HG02973 (cell line): ENCODE data around the gene PBXIP1.

Experiments
- ATAC-seq: cut with Tn5 transposase; IDR thresholded peaks from one replicate; pipeline ENCODE4 v1.9.1; 2021; ENCODE audit warnings: moderate library complexity; ENCODE audit not compliant: unreplicated experiment

The PBXIP1 gene

DNA sequence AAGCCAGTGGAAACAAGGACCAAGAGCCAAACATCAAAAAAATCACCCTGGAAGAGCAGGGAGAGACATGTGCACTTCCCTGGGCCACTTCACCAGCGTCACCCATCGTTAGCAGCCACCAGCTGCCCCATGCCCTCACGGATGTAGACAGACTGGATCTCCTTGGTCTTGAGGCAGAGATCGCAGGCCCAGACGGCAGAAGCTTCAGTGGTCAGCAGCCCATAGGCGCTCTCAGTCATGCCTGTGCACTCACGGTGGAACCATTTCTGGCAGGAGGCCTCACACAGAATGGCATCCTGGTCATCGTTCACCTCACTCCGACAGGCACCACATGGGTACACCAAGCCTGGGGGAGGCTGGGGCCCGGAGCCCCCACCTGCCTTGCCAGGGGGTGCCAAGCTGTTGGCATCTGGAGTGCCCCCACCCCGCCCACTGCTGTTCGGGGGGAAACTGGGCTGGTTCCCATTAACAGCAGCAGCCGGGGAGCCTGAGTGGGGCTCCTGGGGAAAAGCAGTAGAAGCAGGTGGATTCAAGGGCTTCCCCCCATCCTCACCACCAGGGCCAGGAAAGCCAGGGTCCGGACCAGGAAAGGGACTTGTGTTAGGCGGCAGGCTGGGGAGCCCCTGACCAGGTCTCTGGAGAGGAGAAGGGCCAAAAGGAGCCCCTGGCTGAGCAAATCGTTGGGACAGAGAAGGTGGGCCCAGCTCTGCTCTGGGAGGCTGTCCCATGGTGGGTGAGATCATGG lies 3.0 kb upstream of the PBXIP1 start:
- ATAC-seq: no peak

DNA sequence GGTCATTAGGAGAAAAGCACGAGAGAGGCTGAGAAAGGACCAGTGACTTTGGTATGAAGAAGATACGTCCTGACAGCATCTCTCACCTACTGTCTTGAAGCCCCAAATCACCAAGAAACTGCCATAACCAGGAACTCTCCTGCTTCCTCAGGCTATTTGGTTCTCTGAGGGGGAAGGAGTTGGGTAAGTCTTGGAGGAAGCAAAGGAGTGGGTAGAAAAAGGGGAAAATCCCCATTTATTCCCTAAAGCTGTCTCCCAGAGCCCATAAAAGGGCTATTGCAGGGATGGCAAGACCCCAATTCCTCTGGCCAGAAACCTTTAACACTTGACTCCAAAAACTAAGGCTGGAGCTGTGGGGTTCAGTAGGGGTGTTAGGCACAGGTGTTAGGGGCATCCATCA lies 2.1 kb upstream of the PBXIP1 start:
- no peak for ATAC-seq

DNA sequence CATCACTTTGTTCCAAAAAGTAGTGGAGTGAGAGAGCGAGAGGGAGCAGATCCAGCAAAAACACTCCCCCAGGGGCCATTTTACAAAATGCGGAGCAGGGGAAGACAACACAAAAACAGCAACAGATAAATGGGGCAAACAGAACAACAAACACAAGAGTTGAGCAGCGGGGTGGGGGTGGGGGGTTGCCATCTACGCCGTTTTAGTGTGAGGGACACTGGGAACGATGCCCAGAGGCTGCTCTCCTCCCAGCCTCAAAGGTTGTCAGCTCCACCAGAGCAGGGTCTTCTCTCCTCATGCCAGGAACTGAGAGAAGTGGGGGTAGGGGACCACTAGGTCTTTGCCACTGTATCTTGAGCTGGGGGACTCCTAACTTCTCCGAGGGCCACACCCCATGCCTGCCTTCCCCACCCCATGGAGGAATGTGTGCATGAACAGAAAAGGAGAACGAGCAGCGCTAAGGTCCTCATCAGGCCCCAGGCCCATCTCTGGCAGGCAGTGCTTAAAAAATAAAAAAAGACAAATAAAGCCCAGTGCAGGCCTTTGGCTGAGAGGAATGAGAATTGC lies 1.3 kb upstream of the PBXIP1 start:
- ATAC-seq: no peak

DNA sequence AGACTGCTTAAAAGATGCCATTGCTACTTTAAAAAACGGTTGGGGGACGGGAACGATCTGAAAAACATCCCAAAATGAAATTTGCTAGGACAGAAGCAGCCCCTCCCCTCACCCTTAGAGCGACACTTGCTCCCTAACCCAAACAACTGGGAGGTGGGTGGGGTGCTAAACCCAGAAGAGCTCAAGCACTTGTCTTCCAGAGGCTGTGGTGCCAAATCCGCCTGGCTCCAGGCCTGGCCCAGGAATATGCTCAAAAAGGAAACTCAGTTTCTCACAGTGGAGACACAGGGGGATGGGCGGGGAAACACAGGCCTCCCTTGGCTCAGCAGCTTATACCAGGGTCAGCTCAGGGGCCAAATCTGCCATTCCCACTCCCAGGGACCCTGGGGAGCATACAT lies 644 bp upstream of the PBXIP1 start:
- no peak for ATAC-seq

DNA sequence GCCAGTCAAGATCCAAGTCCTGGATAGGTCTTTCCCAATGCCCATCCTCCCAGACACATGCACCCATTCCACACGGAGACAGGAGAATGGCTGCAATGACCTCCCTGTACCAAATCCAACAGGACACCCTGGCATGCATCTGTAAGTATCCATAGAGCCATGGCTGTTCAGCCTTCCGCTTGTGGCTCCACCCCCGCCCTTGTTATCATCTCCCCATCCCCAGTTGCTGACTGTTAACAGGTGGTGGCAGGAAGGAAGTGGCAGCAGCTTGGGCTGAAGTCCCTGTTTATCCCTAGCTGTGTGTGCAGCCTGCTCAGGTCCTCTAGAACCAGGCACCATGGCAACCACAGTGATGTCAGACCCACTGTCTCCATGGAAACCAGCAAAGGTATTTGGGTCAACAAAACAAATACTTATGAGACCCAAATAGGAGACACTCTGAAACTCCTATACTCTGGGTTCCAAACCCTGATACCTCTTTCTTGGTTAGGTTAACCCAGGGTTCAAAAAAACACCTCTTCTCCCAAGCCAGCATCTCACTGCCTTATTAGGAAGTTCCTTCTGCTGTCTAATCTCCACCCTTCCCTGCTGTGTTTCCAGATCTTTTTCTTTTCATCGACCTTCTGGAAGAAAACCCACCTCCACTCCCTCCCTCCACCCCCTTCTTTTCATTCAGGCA lies 721 bp downstream of the PBXIP1 start:
- peak; percentile 64 for ATAC-seq

DNA sequence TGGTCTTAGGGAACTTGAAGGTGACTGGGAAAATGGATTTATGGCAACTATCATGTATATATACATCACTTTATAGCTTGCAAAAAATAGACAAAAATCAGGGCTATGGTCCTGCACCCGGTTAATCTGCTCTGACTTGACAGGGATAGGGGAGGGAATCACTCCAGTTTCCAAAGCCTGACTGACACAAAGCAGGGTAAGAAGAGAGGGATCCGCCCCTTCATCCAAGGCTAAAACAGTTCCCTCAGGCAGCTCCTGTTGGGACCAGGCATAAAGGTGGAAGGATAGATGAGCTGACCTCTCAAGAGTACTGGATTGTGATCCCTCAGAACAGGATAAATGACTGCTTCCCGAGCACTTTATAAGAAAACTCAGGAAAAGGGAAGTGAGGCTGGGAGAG lies 1.4 kb downstream of the PBXIP1 start:
- ATAC-seq: no peak

DNA sequence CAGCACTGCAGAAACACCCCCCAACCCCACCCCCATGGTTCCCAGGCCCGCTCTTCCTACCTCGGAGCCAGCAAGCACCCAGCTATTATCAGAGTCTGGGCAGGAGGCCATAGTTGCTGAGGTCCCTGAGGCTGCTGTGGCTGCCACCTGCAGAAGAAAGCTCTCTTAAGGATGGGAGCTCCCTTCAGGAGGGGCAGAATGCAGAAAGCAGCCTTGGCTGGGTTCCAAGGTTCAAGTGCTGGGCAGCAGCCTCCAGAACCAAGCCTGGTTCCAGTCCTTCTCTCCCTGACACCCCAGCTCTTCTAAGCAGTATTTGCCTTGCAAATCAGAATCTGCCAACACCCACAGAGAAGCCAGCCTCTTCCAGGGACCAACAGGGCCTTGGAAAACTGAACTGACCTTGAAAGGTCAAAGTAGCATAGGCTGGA lies 2.3 kb downstream of the PBXIP1 start:
- ATAC-seq: no peak

DNA sequence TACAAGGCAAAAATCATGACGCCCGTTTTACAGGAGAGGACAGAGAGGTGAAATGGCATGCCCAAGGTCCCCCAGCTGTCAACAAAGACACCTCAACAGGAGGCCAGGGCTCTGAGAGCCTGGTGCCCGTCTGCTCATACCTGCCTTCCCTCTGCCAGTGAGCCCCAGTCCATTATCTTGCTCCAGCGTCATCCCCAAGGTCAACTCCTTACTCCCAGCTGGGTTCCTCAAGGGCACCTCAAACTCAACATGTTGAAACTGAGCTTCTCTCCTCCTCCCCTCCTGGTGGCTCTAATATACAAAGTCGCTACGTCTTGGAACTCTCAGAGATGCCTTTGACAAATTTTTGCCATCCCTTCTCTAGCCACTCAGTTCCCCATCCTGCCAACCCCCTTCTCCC lies 3.2 kb downstream of the PBXIP1 start:
- no peak for ATAC-seq

DNA sequence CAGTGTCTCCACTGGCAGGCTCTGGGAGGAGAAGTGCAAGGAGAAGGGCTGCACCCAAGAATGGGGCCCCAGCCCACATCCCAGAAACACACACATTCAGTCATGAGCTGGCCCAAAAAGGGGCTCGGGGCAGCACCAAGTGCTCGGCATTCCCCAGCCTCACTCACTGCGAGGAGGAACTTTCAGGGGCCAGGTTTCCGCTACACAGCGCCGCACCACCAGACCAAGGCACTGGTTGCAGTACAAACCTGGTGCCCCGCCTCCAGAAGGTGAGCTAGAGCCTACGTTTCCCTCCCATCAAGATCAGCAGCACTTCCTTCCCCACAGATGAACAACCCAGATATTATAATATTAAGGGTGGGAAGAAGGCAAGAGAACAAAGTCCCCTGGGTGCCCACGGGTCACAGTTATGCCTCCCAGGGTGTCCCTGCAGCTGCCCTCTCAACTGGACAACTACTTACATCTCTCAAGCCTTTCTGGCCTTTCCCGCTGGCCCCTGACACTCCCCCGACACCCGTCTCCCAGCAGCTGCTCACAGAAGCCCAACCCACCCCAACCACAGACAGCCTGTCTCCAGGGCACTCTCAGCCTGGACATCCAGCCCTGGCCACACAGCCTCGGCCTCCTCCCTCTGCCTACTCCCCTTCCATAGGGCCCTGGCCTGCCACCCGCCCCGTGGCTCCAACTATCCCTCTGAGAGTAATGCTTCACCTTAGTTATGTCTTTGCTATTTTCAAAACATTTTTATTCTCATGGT lies 3.8 kb downstream of the PBXIP1 start:
- no peak for ATAC-seq

DNA sequence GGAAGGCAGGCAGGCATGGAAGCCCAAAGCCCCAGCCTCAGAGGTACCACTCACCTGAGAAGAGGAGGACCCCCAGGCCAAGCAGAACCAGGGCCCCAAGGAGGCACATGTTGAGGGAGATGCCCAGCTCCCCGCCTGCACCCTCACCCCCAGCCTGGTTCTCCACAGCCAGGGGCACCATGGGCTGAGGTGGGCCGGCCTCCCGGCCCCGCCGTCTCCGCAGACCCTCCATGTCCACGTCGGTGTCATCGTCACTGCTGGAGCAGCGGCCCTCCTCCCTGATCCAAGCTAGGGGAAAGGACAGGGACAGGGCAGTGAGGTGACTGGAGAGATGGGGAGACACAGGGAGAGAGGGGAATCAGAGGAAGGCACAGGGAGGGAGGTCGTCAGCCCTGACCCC lies 7.8 kb downstream of the PBXIP1 start:
- no peak for ATAC-seq

DNA sequence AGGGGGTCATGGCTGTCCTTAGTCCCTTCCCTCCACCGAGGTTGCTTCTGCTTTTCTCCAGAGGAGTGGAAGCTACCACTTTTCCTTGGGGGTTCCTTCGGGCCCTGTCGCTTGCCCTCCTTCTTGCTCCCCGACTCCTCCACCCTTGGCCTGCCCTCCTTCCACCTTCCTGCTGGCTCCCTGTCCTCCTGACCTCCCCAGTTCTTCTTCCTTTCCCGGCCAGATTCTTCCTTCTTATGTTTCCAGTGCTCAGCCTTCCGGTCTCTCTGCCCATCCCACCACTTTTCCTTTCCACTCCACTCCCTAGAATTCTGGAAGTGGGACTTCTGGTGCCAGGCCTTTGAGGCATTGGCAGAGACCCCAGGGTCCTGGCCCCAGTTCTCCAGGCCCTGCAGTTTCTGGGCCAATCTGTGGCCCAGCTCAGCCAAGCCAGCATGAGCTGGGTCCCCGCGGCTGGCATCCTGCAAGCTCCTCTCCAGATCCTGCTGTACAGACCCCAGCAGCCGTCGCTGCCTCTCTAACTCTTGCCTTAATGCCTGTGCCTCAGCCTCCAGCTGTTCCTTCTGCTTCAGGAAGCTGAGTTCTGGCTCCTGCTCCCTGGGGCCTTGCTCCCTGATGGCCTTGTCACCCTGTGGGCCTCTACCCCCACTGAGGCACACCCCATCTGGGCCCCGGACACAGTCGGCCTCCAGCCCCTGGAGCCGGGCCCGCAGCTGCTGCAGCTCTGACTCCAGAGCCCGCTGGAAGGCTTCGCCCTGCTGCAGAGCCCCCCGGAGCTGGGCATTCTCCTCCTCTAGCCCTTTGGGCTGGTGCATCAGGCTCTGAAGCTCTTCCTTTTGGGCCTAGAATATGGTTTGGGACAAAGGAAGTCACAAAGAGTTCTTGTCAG lies 9.7 kb downstream of the PBXIP1 start:
- ATAC-seq: no peak

DNA sequence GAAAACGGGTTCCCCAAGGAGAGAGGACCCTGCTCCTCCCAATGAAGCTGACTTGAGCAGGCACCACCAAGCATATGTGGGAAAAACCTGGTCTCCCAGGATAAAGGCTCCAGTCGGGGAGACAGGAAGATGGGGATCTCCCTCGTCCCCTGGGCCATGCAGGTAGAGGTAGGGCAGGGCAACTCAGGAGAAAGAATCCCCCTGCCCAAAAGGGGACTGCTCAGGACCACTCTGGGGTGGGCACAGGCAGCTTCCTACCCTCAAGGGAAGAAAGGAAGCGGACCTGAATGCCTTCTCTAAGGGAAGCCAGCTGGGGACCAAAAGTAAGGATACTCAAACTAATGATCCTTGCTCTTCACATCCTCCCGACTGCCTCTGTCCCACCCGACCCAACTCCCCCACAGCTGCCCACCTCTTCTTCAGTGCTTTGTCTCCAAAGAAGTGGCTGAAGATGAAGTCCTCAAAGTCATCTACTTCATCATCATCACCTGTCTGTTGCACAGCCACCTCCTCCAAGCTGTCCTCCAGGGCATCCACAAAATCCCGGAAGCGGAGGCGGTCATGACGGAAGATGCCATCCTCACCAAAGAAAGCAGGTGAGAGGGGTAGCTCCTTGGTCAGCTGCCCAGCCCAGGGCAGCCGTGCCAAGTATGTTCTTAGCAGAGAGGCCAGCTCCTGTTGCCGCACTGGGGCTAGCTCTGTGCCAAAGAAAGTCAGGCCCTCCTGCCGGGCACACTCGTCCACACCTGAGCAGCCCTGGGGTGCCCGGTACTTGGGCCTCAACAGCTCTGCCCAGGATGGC lies 10.5 kb downstream of the PBXIP1 start:
- no peak for ATAC-seq

DNA sequence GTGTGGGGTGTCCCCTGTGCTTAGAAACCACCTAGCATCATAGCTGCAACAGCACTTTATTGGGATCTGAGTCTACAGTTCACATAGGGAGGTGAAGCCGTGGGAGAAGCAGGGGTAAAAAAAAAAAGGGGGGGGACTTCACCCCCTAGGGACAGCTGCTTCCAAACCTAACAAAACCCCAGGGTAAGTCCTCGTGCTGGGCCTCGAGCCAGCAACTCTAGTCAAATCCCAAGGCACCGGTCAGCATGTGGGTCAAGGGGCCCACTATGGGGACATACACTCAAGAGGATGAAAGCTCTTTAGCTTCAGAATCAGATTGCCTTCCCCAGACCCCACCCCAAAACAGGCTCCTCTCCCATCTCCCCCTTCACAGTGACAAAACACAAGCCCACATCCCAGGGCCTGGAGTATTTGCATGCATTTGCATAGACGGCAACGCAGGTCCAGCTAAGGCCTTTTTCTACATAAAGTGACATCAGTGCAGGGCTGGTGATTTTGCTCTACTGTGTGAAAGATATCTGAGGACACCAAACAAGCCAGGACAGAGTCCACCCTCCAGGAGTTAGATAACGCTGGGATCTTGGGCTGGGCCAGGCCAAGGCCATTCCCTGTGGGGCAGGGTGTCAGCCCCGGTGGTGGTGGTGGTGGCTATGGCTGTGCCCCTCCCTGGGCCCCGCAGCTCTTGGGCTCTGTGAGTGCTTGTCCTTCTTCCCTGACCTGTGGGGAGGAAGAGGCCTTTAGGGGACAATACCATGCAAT lies 11.3 kb downstream of the PBXIP1 start:
- no peak for ATAC-seq

DNA sequence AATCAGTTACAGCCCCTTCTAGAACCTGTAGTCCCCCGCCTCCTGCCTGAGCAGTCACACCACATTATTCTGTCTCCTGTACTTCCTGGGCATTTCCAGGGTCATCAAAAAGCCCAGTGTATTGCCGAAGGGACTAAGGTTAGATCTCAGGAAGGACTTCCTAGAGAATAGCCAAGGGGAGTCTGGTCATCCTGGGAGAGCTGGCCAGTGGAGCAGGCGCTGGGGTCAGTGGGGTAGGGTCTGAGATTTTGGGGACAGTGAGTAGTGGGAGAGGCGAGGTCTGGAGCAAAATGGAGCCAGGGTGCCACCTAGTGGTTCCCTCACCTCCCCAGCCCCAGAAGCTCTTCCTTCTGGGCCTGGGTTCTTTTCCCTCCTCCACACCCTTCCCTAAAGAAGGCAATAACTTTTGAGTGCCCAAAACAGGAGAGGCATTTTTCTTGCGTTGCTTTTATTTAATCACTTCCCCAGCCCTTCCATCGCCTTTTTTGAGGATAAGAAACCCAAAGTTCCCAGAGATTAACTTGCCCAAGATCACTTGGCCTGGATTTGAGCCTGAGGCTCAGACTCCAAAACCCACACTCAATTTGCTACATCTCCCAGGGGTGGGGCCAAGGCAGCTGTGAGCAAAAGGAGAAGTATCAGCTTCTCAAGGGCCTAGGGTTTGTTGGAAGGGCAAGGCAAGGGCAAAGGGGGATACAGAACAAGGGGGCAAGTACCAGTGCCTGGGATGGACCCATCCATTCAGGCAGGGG lies 12.1 kb downstream of the PBXIP1 start:
- ATAC-seq: no peak

DNA sequence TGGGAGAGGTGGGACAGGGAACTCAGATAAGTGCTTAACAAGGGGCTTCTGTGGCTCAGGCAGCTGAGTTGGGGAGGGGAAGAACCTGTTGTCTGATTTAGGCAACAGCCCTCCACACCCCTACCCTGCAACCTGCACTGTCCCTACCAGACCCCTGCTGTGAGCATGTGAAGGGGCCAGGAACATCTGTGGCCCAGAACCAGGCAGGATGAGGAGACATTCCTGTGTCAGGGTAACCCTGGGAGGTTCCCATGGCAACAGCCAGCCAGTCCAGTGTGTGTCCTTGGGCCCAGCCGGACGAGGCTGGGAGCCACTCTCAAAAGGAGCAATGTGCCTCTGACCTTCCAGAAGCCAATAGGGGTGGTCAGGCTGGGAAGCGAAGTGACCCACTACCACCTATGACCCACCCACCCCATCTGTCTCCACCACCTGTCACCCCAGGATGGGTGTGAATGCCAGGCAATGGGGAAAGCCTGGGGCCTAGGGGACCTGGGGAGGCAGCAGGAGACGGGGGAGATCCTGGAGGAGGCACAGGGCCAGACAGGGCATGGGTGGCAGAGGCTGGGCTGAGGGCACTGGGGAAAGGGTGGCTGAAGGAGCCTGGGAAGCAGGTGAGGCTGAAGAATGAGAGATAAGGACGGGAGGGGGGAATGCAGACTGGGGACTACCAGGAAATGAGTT lies 14.4 kb downstream of the PBXIP1 start:
- no peak for ATAC-seq

DNA sequence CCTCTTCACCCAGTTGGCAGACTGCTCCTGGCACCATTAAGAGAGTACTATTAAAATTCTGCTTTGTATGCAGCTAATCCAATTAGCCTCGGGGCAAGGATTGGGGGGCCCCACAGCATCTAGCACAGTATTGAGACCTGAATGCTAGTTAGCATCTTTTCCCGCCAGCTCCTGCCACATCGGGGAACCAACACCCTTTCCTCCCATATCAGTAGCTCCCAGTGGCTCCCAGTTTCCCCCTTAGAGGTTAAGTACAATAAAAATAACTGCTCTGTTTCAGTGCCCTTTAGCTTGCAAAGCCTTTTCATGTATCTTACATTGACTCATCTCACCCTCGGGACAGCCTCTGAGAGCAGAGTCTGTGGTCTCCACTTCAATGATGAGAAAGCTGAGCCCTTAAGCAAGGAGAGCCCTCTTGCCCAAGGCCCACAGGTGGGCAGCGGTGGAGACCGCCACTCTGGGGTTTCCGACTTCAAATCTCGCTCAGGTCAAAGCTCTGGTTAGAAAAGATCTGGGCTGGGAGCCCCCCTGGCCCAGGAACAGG lies 15.2 kb downstream of the PBXIP1 start:
- no peak for ATAC-seq

DNA sequence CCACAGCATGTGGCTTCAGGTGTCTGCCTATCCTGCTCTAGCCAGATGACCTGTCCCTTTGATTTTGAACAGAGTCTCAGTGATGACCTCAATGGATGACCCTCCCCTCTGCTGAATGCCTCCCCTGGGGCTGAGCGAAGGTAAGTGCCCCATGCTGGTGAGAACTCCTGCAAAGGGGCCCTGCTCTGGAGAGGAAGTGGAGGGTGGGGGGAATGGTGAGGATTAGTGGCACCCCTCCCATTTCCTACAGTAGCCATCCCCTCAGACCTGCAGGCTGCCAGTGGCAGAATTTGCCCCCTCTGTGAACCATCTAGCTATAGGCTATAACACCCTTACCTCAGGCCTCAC lies 15.7 kb downstream of the PBXIP1 start:
- ATAC-seq: no peak
